Ammon's horn (tissue), 1 donor: Measurements from ENCODE around the gene KIZ.

Experiments used
- DNase-seq: peaks from one replicate; pipeline ENCODE4 v3.0.0-alpha.2; 2016; ENCODE audit warnings: low spot score

The KIZ gene

GRCh38 chr20:21125849-21126580 is at the start of gene KIZ:
KIZ (plus strand) TSS chr20:21126082; CDS start chr20:21126116, 34 bp downstream.
- DNase-seq, result peak; percentile 98

GRCh38 chr20:21077809-21078345 is 48.0 kb upstream of the KIZ start:
- DNase-seq, result no peak

- no peak for DNase-seq
Observed at GRCh38 chr20:21082584-21082983, 43.3 kb upstream of the KIZ start.

DNA sequence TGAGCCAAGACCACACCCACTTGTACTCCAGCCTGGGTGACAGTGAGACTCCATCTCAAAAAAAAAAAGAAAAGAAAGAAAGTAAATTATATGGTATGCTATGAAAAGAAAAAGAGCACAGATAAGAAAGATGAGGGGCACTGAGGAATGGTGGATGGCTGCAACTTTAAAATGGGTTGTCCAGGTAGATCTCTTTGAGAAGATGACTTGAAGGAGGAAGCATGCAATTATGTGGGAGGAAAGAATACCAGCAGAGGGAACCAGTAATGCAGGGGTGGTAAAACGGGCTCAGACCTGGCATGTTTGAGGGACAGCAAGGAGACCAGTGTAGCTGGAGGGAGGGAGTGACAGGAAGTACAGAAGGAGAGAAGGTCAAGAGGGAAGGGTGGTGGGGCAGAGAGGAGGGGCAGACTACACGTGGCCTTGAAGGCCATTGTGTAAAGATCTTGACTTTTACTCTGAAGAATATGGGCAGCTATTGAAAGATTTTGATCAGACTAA is 42.0 kb upstream of the KIZ start:
- no peak for DNase-seq

DNA sequence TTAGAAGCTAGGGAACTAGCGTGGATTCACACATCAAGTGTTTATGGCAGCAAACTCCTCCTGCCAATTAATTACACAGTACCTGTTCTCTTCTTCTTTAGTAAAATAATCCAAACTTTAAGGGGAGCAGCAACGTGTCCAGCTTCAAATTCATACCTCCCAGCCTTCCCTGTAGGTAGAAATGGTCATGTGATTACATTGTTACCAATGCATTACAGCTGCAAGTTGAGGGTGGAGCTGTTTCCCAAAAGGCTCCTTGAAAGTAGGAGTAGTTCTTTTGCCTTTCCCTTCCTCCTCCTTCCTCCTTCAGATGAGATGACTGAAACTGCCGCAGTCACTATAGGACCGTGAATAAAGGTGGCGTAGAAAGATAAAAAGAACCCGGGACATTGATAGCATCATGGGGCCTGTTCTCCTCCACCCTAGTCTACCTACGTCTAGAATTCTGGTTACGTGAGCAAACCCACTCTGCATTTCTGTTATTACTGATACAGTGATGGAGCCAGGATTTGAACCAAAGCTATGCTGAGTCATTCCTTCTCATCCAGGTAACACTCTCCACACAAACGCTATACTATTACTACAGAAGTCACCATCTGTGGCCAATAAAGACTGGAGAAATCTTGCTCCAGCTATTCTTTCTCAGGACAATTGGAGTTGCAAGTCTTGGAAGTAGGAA is 37.9 kb upstream of the KIZ start:
- no peak for DNase-seq

GRCh38 chr20:21089391-21089790 is 36.5 kb upstream of the KIZ start:
- DNase-seq, result no peak

DNA sequence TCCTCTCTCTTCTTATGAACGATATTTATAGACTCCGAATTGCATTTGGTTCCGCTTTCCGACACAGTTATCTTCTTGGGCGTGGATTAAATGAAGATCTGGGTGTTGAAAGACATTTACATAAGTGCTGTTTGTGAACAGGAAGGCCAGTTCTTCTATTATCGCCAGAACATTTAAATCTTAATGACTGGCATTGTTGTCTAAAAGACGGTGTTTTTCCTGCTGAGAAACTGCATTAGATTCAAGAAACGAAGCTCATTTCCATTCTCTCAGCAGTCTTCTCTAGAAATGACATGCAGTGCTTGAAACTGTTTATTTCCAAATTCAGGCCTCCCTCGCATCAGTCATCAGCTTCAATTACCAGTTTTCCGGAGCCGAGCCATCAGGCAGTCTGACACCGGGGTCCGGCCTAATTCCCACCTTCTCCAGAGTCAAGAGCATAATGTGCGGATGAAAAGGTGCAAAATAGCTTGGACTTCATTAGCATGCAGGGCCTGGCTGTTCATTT is 35.7 kb upstream of the KIZ start:
- no peak for DNase-seq

DNA sequence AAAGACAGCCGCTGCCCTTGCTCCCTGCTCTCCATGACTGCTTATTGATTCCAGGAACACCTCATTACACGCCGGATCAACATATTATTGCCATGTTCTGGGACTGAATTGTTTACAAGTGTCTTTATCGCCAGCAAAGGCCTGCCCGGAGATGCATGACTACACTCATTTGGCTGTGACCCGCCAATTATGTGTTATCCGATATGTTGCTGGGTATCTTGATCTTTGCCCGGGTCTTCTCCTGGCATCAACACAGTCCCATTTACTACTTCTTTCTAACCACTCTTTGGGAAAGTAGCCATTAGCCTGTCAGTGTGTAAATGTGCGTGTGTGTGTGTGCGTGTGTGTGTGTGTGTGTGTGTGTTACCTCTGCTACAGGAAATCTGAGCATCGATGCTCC is 35.2 kb upstream of the KIZ start:
- no peak for DNase-seq

GRCh38 chr20:21092806-21093205 is 33.1 kb upstream of the KIZ start:
- no peak for DNase-seq

DNA sequence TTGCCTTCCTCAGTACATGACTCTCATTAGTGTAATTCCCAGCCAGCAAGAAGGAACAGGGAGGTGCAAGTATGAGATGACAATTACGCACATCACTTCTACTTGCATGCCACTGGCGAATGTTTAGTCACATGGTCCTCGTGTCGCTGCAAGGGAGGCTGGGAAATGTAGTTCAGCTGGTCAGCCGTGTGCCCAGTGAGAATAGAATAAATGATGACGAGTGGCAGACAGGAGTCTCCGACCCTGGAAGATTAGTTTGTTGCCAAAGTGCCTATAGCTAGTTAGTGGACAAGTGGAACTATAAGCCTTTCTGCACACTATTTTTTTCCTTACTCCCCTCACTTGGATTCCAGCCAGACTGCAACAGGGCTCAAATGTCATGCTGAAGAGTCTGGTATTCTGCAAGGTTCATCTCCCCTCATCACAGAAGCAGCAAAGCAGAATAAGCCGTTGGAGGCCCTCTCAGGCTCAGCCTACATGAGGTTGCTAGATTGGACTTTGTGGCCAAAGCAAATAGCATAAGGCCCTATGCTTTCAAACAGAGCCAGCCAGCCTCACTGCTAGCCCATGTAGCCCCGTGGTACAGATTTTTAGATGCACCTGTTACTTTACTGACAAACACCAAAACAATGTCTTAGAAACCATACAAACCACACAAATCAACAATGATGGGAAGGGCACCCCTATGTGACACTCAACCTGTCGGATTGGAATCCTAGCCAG is 29.4 kb upstream of the KIZ start:
- peak; percentile 84 for DNase-seq

GRCh38 chr20:21099751-21100577 is 25.9 kb upstream of the KIZ start:
- DNase-seq, result peak; percentile 35

GRCh38 chr20:21100578-21101452 is 25.1 kb upstream of the KIZ start:
- peak; percentile 14 for DNase-seq

DNA sequence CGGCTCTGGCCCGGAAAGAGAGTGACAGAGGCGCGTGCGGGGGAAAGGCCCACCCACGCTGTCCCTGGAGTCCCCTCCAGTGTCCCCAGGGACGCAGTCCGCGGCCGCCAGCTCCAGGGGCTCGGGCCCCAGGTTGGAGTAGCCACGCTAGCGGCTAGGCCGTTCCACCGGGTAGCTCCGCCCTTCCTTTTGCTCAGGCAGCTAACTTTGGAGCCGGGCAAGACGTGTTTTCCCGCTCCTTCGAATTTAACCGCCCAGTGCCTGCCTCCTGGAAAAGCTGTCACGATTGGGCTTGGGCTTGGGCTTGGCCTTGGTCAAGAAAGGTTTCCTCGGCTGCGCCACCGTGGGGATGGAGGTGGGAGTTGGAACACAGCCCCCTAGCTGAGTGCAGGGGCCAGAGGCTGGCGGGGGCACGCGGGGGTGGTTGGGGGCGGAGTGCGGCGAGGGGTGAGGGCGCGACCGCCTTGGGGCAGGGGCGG is 24.4 kb upstream of the KIZ start:
- peak; percentile 12 for DNase-seq

GRCh38 chr20:21101932-21102575 is 23.8 kb upstream of the KIZ start:
- DNase-seq, result peak; percentile 56

- DNase-seq, result peak; percentile 75
Observed at GRCh38 chr20:21102603-21103311, 23.1 kb upstream of the KIZ start.

DNA sequence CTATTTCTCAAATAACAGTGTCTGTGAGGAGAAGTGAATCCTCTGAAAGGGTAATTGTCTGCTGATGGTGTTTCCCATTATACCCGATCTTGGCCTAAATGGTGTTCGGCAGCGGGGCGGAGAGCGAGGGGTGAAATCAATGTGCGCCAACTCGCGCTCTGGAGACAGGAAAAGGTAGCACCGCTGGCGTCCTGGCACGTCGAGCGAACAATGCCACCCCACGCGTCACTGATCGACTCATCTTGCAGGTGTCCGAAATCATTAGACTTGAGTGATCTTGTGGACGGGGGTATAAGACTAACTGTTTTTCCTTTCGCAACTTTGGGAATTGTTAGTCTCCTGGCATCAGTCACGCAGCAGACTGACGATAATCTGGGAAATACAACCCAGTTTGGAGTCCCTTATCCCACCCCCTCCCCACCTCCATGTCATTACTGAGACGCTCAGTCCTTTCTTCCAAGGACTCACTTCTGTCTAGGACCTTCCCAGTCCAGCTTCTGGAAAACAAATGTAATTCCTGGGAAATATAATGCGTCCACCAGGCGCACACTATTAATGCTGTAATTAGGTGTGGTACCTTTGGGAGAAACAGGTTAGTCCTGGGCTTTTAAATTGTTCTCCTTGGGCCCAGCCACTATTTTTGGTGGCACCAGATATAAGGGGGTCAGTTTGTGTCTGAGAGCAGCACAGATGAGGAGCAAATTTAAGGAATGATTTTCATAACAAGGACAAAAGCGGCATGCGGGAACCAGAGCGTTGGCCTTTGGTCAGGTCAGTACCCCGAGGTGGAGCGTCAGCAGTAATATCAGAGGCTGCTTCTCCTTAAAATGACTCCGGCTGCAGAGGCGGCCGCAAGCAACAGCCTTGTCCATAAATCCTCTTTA is 22.1 kb upstream of the KIZ start:
- no peak for DNase-seq

DNA sequence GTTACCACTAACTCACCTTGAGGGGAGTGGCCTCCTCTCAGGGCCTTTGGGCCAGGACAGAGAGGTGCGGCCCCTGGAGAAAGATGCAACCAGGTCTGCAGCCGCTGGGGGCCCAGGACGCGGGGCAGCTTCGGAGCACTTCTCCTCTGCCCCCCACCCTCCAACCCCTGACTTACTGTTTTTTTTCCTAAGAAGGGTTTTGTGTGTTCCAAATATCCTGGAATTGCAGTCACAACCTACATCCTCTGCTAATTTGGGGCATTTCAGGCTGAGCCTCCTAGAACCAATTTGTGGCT is 21.5 kb upstream of the KIZ start:
- no peak for DNase-seq

GRCh38 chr20:21104921-21105320 is 21.0 kb upstream of the KIZ start:
- no peak for DNase-seq
